Loucy (cell line): Measurements from ENCODE around the gene DENND6B.

Source experiments
- H2AFZ ChIP-seq: fragments of 200-600 bp; sonication (generic); 2 replicates; pipeline ENCODE4 v1.6.0; 2016; ENCODE audit warnings: antibody characterized with exemption, mild to moderate bottlenecking, low read length, moderate library complexity
- H3F3A ChIP-seq: fragments of 200-600 bp; 2 replicates; pipeline ENCODE4 v1.6.0; 2016; ENCODE audit warnings: antibody characterized with exemption, low read depth, mild to moderate bottlenecking
- H3K27me3 ChIP-seq: fragments of 200-600 bp; sonication (generic); 2 replicates; pipeline ENCODE4 v1.6.1; 2014; ENCODE audit warnings: low read length, mild to moderate bottlenecking; ENCODE audit not compliant: insufficient read depth, poor library complexity, severe bottlenecking
- H3K36me3 ChIP-seq: fragments of 200-600 bp; sonication (generic); 2 replicates; pipeline ENCODE4 v1.6.1; 2016; ENCODE audit warnings: low read length; ENCODE audit not compliant: insufficient read depth
- H3K4me1 ChIP-seq: fragments of 200-600 bp; sonication (generic); 2 replicates; pipeline ENCODE4 v1.5.1; 2014; ENCODE audit warnings: low read length, mild to moderate bottlenecking; ENCODE audit not compliant: insufficient read depth, poor library complexity, severe bottlenecking
- H3K4me2 ChIP-seq: fragments of 200-600 bp; sonication (generic); 2 replicates; pipeline ENCODE4 v1.6.0; 2014; ENCODE audit warnings: antibody characterized with exemption, low read length, low read depth, mild to moderate bottlenecking; ENCODE audit not compliant: poor library complexity, severe bottlenecking
- H3K4me3 ChIP-seq: fragments of 200-600 bp; sonication (generic); 2 replicates; pipeline ENCODE4 v1.5.1; 2014; ENCODE audit warnings: low read length, mild to moderate bottlenecking, mixed read lengths; ENCODE audit not compliant: poor library complexity, severe bottlenecking
- H3K79me2 ChIP-seq: fragments of 200-600 bp; sonication (generic); 2 replicates; pipeline ENCODE4 v1.6.1; 2014; ENCODE audit warnings: low read length; ENCODE audit not compliant: insufficient read depth
- H3K9ac ChIP-seq: fragments of 200-600 bp; sonication (generic); 2 replicates; pipeline ENCODE4 v1.6.0; 2014; ENCODE audit warnings: mild to moderate bottlenecking, low read depth, low read length, moderate library complexity; ENCODE audit not compliant: poor library complexity, severe bottlenecking
- H3K9me2 ChIP-seq: fragments of 200-600 bp; sonication (generic); replicated peaks from 2 replicates; pipeline ENCODE4 v1.6.1; 2016; ENCODE audit warnings: low read depth, low read length, mixed read lengths
- H3K9me3 ChIP-seq: fragments of 200-600 bp; sonication (generic); 2 replicates; pipeline ENCODE4 v1.6.1; 2014; ENCODE audit warnings: mild to moderate bottlenecking, antibody characterized with exemption, low read length, low read depth; ENCODE audit not compliant: insufficient read depth
- H4K20me1 ChIP-seq: fragments of 200-600 bp; sonication (generic); 2 replicates; pipeline ENCODE4 v1.6.0; 2014; ENCODE audit warnings: antibody characterized with exemption, low read length, mild to moderate bottlenecking; ENCODE audit not compliant: insufficient read depth, poor library complexity, severe bottlenecking
- EZH2phosphoT487 ChIP-seq: fragments of 200-600 bp; IDR thresholded peaks from 2 replicates; pipeline ENCODE4 v1.6.1; 2018; ENCODE audit warnings: antibody characterized with exemption, mild to moderate bottlenecking, moderate library complexity, borderline replicate concordance
- TF ChIP-seq, protein P1 (sequence below): fragments of 200-600 bp; sonication (generic); conservative IDR thresholded peaks from 2 replicates; pipeline ENCODE4 v1.5.1; 2014; ENCODE audit warnings: mild to moderate bottlenecking, antibody characterized with exemption, low read length

The DENND6B gene

GRCh38 chr22:50361688-50362087 lies 34.9 kb upstream of the DENND6B start:
- TF ChIP-seq, protein P1, sequence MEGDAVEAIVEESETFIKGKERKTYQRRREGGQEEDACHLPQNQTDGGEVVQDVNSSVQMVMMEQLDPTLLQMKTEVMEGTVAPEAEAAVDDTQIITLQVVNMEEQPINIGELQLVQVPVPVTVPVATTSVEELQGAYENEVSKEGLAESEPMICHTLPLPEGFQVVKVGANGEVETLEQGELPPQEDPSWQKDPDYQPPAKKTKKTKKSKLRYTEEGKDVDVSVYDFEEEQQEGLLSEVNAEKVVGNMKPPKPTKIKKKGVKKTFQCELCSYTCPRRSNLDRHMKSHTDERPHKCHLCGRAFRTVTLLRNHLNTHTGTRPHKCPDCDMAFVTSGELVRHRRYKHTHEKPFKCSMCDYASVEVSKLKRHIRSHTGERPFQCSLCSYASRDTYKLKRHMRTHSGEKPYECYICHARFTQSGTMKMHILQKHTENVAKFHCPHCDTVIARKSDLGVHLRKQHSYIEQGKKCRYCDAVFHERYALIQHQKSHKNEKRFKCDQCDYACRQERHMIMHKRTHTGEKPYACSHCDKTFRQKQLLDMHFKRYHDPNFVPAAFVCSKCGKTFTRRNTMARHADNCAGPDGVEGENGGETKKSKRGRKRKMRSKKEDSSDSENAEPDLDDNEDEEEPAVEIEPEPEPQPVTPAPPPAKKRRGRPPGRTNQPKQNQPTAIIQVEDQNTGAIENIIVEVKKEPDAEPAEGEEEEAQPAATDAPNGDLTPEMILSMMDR = no peak
- no peak for TF ChIP-seq EZH2phosphoT487
- peak overlapping the region; percentile 19 for H3K9ac ChIP-seq
- H3F3A ChIP-seq = no peaks in the 10 kb centered on the region
- peaks cover 73% of the 10 kb centered on the region for H3K79me2 ChIP-seq
- peak overlapping the region; percentile 22 for H3K4me3 ChIP-seq
- peaks cover 5% of the 10 kb centered on the region; the same call in 1 of the 2 replicates for H3K36me3 ChIP-seq
- peak overlapping the region; percentile 46 for H3K4me2 ChIP-seq
- H3K9me2 ChIP-seq = no peaks in the 10 kb centered on the region
- H4K20me1 ChIP-seq = peaks cover 11% of the 10 kb centered on the region
- no peaks in the 10 kb centered on the region for H3K27me3 ChIP-seq
- no peaks in the 10 kb centered on the region for H3K9me3 ChIP-seq
- H2AFZ ChIP-seq = no peak overlapping the region
- H3K4me1 ChIP-seq = peaks cover 16% of the 10 kb centered on the region

DNA sequence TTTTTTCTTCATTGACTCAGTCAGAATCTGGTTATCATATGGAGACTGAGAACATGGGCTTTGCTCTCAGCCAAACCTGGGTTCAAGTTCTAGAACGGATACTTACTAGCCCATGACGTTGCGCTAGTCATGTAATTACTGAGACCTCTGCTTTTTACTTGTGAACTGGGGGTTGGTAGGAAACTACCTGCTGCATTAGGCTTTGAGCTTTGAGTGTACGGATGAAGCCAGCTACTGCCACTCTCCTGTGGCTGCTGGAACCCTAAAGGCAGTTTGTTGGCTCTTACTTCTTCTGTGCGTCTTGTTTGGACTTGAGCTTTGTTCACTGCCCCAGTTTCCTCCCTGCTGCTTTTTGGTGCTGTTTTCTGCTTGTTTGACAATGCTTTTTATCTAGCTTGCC lies 34.4 kb upstream of the DENND6B start:
- peaks cover 75% of the 10 kb centered on the region for H3K79me2 ChIP-seq

GRCh38 chr22:50360578-50360977 lies 33.8 kb upstream of the DENND6B start:
- H3K9me2 ChIP-seq = no peaks in the 10 kb centered on the region
- H3K4me1 ChIP-seq = peaks cover 16% of the 10 kb centered on the region
- peaks cover 70% of the 10 kb centered on the region for H3K79me2 ChIP-seq
- H3K9ac ChIP-seq = no peak overlapping the region
- H2AFZ ChIP-seq = no peak overlapping the region
- TF ChIP-seq, protein P1 = no peak
- no peak for TF ChIP-seq EZH2phosphoT487
- no peaks in the 10 kb centered on the region for H3K9me3 ChIP-seq
- H3K4me3 ChIP-seq = no peak overlapping the region
- H3F3A ChIP-seq = no peaks in the 10 kb centered on the region
- H3K36me3 ChIP-seq = peaks cover 5% of the 10 kb centered on the region; the same call in 1 of the 2 replicates
- peaks cover 3% of the 10 kb centered on the region for H4K20me1 ChIP-seq
- no peak overlapping the region for H3K4me2 ChIP-seq
- no peaks in the 10 kb centered on the region for H3K27me3 ChIP-seq

More for the DNA sequence above, 34.4 kb upstream of the DENND6B start:
- Histone ChIP-seq H3K27me3 (no peaks in the 10 kb centered on the region), H4K20me1 (peaks cover 9% of the 10 kb centered on the region), H3K4me2 (peak overlapping the region; percentile 46), H3K36me3 (peaks cover 5% of the 10 kb centered on the region; the same call in 1 of the 2 replicates), H3K9ac (peak overlapping the region; percentile 19), H3F3A (no peaks in the 10 kb centered on the region), H3K4me3 (peak overlapping the region; percentile 13), H2AFZ (no peak overlapping the region), H3K9me3 (no peaks in the 10 kb centered on the region), H3K9me2 (no peaks in the 10 kb centered on the region), H3K4me1 (peaks cover 16% of the 10 kb centered on the region)
- TF ChIP-seq EZH2phosphoT487 = no peak
- TF ChIP-seq, protein P1 = no peak
